HG03060 (cell line): Measurements from ENCODE around the gene IPCEF1.
A peak's percentile ranks its signal among the peaks of the same experiment; 100 is the strongest.

ENCODE experiments used
- ATAC-seq: cut with Tn5 transposase; IDR thresholded peaks from one replicate; pipeline ENCODE4 v1.9.1; 2021; ENCODE audit warnings: low read depth, moderate number of reproducible peaks; ENCODE audit not compliant: unreplicated experiment

Gene IPCEF1

GRCh38 chr6:154373971-154374370 is 17.4 kb upstream of the IPCEF1 start:
- ATAC-seq, result no peak

GRCh38 chr6:154371281-154371680 is 14.7 kb upstream of the IPCEF1 start:
- ATAC-seq, result no peak

- no peak for ATAC-seq
These were observed 13.9 kb upstream of the IPCEF1 start for GRCh38 chr6:154370545-154370944.

- no peak for ATAC-seq
These were observed 11.5 kb upstream of the IPCEF1 start for GRCh38 chr6:154367839-154368695.

- ATAC-seq, result no peak
These were observed 10.7 kb upstream of the IPCEF1 start for GRCh38 chr6:154367336-154367735.

GRCh38 chr6:154363821-154364220 is 7.2 kb upstream of the IPCEF1 start:
- no peak for ATAC-seq

- ATAC-seq, result no peak
These were observed 4.9 kb upstream of the IPCEF1 start for GRCh38 chr6:154361476-154361875.

GRCh38 chr6:154360476-154360875 is 3.9 kb upstream of the IPCEF1 start:
- ATAC-seq, result no peak

GRCh38 chr6:154359679-154360078 is 3.1 kb upstream of the IPCEF1 start:
- no peak for ATAC-seq

GRCh38 chr6:154359161-154359574 is 2.6 kb upstream of the IPCEF1 start:
- ATAC-seq, result no peak

GRCh38 chr6:154358019-154358545 is 1.5 kb upstream of the IPCEF1 start:
- ATAC-seq, result no peak

- no peak for ATAC-seq
These were observed 490 bp downstream of the IPCEF1 start for GRCh38 chr6:154356113-154356512.

- ATAC-seq, result no peak
These were observed 2.3 kb downstream of the IPCEF1 start for GRCh38 chr6:154354265-154354777.

- no peak for ATAC-seq
These were observed 3.0 kb downstream of the IPCEF1 start for GRCh38 chr6:154353626-154354025.

- peak; percentile 54 for ATAC-seq
These were observed 3.6 kb downstream of the IPCEF1 start for GRCh38 chr6:154352898-154353585.

GRCh38 chr6:154350293-154350692 is 6.3 kb downstream of the IPCEF1 start:
- no peak for ATAC-seq

GRCh38 chr6:154347981-154348380 is 8.6 kb downstream of the IPCEF1 start:
- ATAC-seq, result no peak

GRCh38 chr6:154345811-154346210 is 10.8 kb downstream of the IPCEF1 start:
- no peak for ATAC-seq

GRCh38 chr6:154343473-154344308 is 12.9 kb downstream of the IPCEF1 start:
- ATAC-seq, result no peak

- ATAC-seq, result no peak
These were observed 14.7 kb downstream of the IPCEF1 start for GRCh38 chr6:154341871-154342270.
